DOHH2 (cell line): ENCODE measurements around the gene SUFU.

Experiments
- CTCF ChIP-seq: fragments of 200-600 bp; sonication (generic); IDR thresholded peaks from one replicate; pipeline ENCODE4 v1.5.1; 2014; ENCODE audit warnings: antibody characterized with exemption, mild to moderate bottlenecking, low read depth, low read length; ENCODE audit not compliant: poor library complexity, severe bottlenecking
- EZH2phosphoT487 ChIP-seq: fragments of 200-600 bp; sonication (generic); IDR thresholded peaks from 2 replicates; pipeline ENCODE4 v1.6.1; 2017; ENCODE audit warnings: borderline replicate concordance, mild to moderate bottlenecking, antibody characterized with exemption, low read length, moderate library complexity, mixed read lengths

GRCh38 chr10:102641402-102641801, 137.6 kb downstream of the SUFU start:
- no peak for TF ChIP-seq CTCF
- TF ChIP-seq EZH2phosphoT487 = no peak
